H9 (cell line): ENCODE data around the gene PLPPR5. TPM values are rescaled to one million over a fixed set of nuclear protein-coding genes. Genes with fewer than 3 reads are reported as not detected.

Experiments used
- DNase-seq: peaks from one replicate; pipeline ENCODE4 v3.0.0-alpha.2; 2017
- H2AFZ ChIP-seq: one replicate; pipeline ENCODE4 v1.6.1; 2013; ENCODE audit warnings: mild to moderate bottlenecking, low read length, control low read depth, moderate library complexity
- H2AK5ac ChIP-seq: 2 replicates; pipeline ENCODE4 v1.6.1; 2013; ENCODE audit warnings: low read length, control low read depth, mixed read lengths; ENCODE audit not compliant: insufficient read length
- H2BK120ac ChIP-seq: one replicate; pipeline ENCODE4 v1.6.1; 2013; ENCODE audit warnings: low read depth, mild to moderate bottlenecking, low read length, control low read depth, inconsistent platforms; ENCODE audit not compliant: poor library complexity, severe bottlenecking
- H2BK12ac ChIP-seq: 2 replicates; pipeline ENCODE4 v1.6.1; 2013; ENCODE audit warnings: low read length, control low read depth, mixed read lengths, low read depth; ENCODE audit not compliant: insufficient read length
- H2BK15ac ChIP-seq: 2 replicates; pipeline ENCODE4 v1.6.1; 2013; ENCODE audit warnings: low read depth, low read length, control low read depth
- H2BK20ac ChIP-seq: one replicate; pipeline ENCODE4 v1.6.1; 2013; ENCODE audit warnings: low read depth, mild to moderate bottlenecking, low read length, control low read depth, inconsistent platforms; ENCODE audit not compliant: poor library complexity, severe bottlenecking
- H2BK5ac ChIP-seq: 2 replicates; pipeline ENCODE4 v1.6.1; 2013; ENCODE audit warnings: low read length, control low read depth, mixed read lengths; ENCODE audit not compliant: insufficient read length
- H3K14ac ChIP-seq: 2 replicates; pipeline ENCODE4 v1.6.1; 2013; ENCODE audit warnings: low read length, control low read depth; ENCODE audit not compliant: insufficient read depth
- H3K18ac ChIP-seq: 2 replicates; pipeline ENCODE4 v1.6.1; 2013; ENCODE audit warnings: low read depth, mild to moderate bottlenecking, mixed read lengths, low read length, control low read depth; ENCODE audit not compliant: insufficient read length
- H3K23ac ChIP-seq: 2 replicates; pipeline ENCODE4 v1.6.1; 2013; ENCODE audit warnings: low read length, control low read depth, mixed read lengths, low read depth; ENCODE audit not compliant: insufficient read length
- H3K23me2 ChIP-seq: 2 replicates; pipeline ENCODE4 v1.6.1; 2013; ENCODE audit warnings: low read depth, mild to moderate bottlenecking, mixed read lengths, low read length, control low read depth; ENCODE audit not compliant: insufficient read length, poor library complexity, severe bottlenecking
- H3K27ac ChIP-seq: 2 replicates; pipeline ENCODE4 v1.5.1; 2013; ENCODE audit warnings: low read length, control low read depth, mixed read lengths, low read depth; ENCODE audit not compliant: insufficient read length
- H3K27me3 ChIP-seq: 2 replicates; pipeline ENCODE4 v1.6.1; 2013; ENCODE audit warnings: low read length, control low read depth, inconsistent platforms; ENCODE audit not compliant: insufficient read depth
- H3K4ac ChIP-seq: 2 replicates; pipeline ENCODE4 v1.6.1; 2013; ENCODE audit warnings: low read depth, mild to moderate bottlenecking, control low read depth, inconsistent platforms, low read length, moderate library complexity
- H3K4me1 ChIP-seq: 2 replicates; pipeline ENCODE4 v1.6.1; 2013; ENCODE audit warnings: low read length, control low read depth, inconsistent platforms; ENCODE audit not compliant: insufficient read depth
- H3K4me2 ChIP-seq: 2 replicates; pipeline ENCODE4 v1.6.1; 2013; ENCODE audit warnings: low read length, control low read depth, mixed read lengths; ENCODE audit not compliant: insufficient read length, insufficient read depth
- H3K56ac ChIP-seq: 2 replicates; pipeline ENCODE4 v1.6.1; 2013; ENCODE audit warnings: low read depth, mild to moderate bottlenecking, mixed read lengths, low read length, control low read depth; ENCODE audit not compliant: insufficient read length
- H3K79me1 ChIP-seq: 2 replicates; pipeline ENCODE4 v1.6.1; 2013; ENCODE audit warnings: low read depth, mild to moderate bottlenecking, moderate library complexity, low read length, control low read depth, inconsistent platforms; ENCODE audit not compliant: insufficient read depth, poor library complexity, severe bottlenecking
- H3K79me2 ChIP-seq: 2 replicates; pipeline ENCODE4 v1.6.1; 2013; ENCODE audit warnings: low read length, control low read depth, inconsistent platforms; ENCODE audit not compliant: insufficient read depth
- H3K9ac ChIP-seq: 2 replicates; pipeline ENCODE4 v1.6.1; 2013; ENCODE audit warnings: low read length, control low read depth, mixed read lengths; ENCODE audit not compliant: insufficient read length; ENCODE audit errors: extremely low read depth
- H3K9me3 ChIP-seq: one replicate; pipeline ENCODE4 v1.6.1; 2013; ENCODE audit warnings: low read depth, low read length, inconsistent platforms; ENCODE audit not compliant: control insufficient read depth
- H3T11ph ChIP-seq: one replicate; pipeline ENCODE4 v1.6.1; 2013; ENCODE audit warnings: mild to moderate bottlenecking, low read length, control low read depth, inconsistent platforms
- H4K20me1 ChIP-seq: one replicate; pipeline ENCODE4 v1.6.1; 2013; ENCODE audit not compliant: control insufficient read depth, insufficient read length, insufficient read depth
- H4K5ac ChIP-seq: 2 replicates; pipeline ENCODE4 v1.6.1; 2013; ENCODE audit warnings: low read depth, mild to moderate bottlenecking, mixed read lengths, low read length, control low read depth; ENCODE audit not compliant: insufficient read length
- H4K8ac ChIP-seq: replicated peaks from 2 replicates; pipeline ENCODE4 v1.6.1; 2013; ENCODE audit warnings: low read length, control low read depth, mixed read lengths, low read depth; ENCODE audit not compliant: insufficient read length
- H4K91ac ChIP-seq: 2 replicates; pipeline ENCODE4 v1.6.1; 2013; ENCODE audit warnings: low read depth, mild to moderate bottlenecking, moderate library complexity, mixed read lengths, low read length, control low read depth; ENCODE audit not compliant: insufficient read length
- H3K27ac Mint-ChIP-seq, 3 experiments: 2 replicates in 2 of 3; 3 replicates in 1 of 3; pipeline ENCODE4 v1.8.0; 2020 to 2021; ENCODE audit warnings: mixed read lengths in 3 of 3, mild to moderate bottlenecking in 1 of 3, moderate library complexity in 1 of 3
- H3K27me3 Mint-ChIP-seq: 2 replicates; pipeline ENCODE4 v1.8.0; 2021; ENCODE audit warnings: low read depth, mild to moderate bottlenecking, moderate library complexity, mixed read lengths
- H3K36me3 Mint-ChIP-seq, 3 experiments: 2 replicates in 2 of 3; 3 replicates in 1 of 3; pipeline ENCODE4 v1.8.0; 2020 to 2021; ENCODE audit warnings: low read depth in 3 of 3, mixed read lengths in 3 of 3; ENCODE audit not compliant: insufficient read depth in 1 of 3
- H3K4me1 Mint-ChIP-seq, 2 experiments: 2 replicates each; pipeline ENCODE4 v1.8.0; 2020; ENCODE audit warnings: mixed read lengths in 2 of 2
- H3K4me3 Mint-ChIP-seq, 2 experiments: 2 replicates in 1 of 2; 3 replicates in 1 of 2; pipeline ENCODE4 v1.8.0; 2020 to 2021; ENCODE audit warnings: mild to moderate bottlenecking in 2 of 2, mixed read lengths in 2 of 2, moderate library complexity in 1 of 2
- H3K9me3 Mint-ChIP-seq, 2 experiments: 2 replicates in 1 of 2; 3 replicates in 1 of 2; pipeline ENCODE4 v1.8.0; 2020; ENCODE audit warnings: mild to moderate bottlenecking in 2 of 2, mixed read lengths in 2 of 2, moderate library complexity in 1 of 2
- WGBS: extraction: QIAGEN DNeasy Blood & Tissue Kit; methylation state at CpG from one replicate; pipeline ENCODE4 v1.1.7; 2013; ENCODE audit warnings: missing lambda C conversion rate, low lambda C conversion rate, mixed read lengths; ENCODE audit not compliant: insufficient read length; ENCODE audit errors: extremely low coverage; 5-methylcytosine and 5-hydroxymethylcytosine counted together
- total RNA-seq: library from RNA; stranded (reverse); gene quantifications from 2 replicates; pipeline ENCODE4 v1.2.1, GENCODE V29; 2021
- TF ChIP-seq, protein P1 (sequence below): fragments of 200-600 bp; sonication (generic); conservative IDR thresholded peaks from 3 replicates; pipeline ENCODE4 v1.8.0; 2021; ENCODE audit warnings: antibody characterized with exemption, mild to moderate bottlenecking

PLPPR5 gene
- total RNA-seq, 1 experiment from 2014 or later = 1.4 TPM

- no peak overlapping the region for H3K18ac ChIP-seq
- H4K20me1 ChIP-seq = no peaks in the 10 kb centered on the region
- no peaks in the 10 kb centered on the region for H3K23me2 ChIP-seq
- H3K79me1 ChIP-seq = no peaks in the 10 kb centered on the region
- no peak overlapping the region for H2AK5ac ChIP-seq
- Mint-ChIP-seq H3K9me3 (peaks cover 2 to 4% of the 10 kb centered on the region in 2 experiments; a peak in 4 of 5 replicates), H3K27me3 (no peaks in the 10 kb centered on the region; the same call in 1 of the 2 replicates), H3K27ac (no peak overlapping the region; a peak in 2 of 7 replicates), H3K4me3 (no peak overlapping the region), H3K4me1 (peaks cover 3 to 11% of the 10 kb centered on the region in 2 experiments; a peak in 3 of 4 replicates), H3K36me3 (no peaks in the 10 kb centered on the region; a peak in 2 of 7 replicates)
- no peak overlapping the region for H3K23ac ChIP-seq
- no peak overlapping the region for H4K91ac ChIP-seq
- no peak for DNase-seq
- no peak overlapping the region for H2AFZ ChIP-seq
- no peak overlapping the region for H2BK20ac ChIP-seq
- H2BK12ac ChIP-seq = no peak overlapping the region
- no peaks in the 10 kb centered on the region for H3K9me3 ChIP-seq
- H3K27me3 ChIP-seq = no peaks in the 10 kb centered on the region
- H2BK5ac ChIP-seq = no peak overlapping the region
- no peak overlapping the region for H4K8ac ChIP-seq
- no peak overlapping the region for H2BK120ac ChIP-seq
- no peak overlapping the region for H4K5ac ChIP-seq
- H3T11ph ChIP-seq = no peak overlapping the region
- H3K9ac ChIP-seq = no peak overlapping the region
- no peak overlapping the region for H2BK15ac ChIP-seq
- no peaks in the 10 kb centered on the region for H3K79me2 ChIP-seq
- H3K56ac ChIP-seq = no peak overlapping the region
- no peak overlapping the region for H3K14ac ChIP-seq
- no CpG with 5 or more reads among the region's 1 CpG for WGBS
- H3K4me1 ChIP-seq = no peaks in the 10 kb centered on the region; the same call in 1 of the 2 replicates
- TF ChIP-seq, protein P1, sequence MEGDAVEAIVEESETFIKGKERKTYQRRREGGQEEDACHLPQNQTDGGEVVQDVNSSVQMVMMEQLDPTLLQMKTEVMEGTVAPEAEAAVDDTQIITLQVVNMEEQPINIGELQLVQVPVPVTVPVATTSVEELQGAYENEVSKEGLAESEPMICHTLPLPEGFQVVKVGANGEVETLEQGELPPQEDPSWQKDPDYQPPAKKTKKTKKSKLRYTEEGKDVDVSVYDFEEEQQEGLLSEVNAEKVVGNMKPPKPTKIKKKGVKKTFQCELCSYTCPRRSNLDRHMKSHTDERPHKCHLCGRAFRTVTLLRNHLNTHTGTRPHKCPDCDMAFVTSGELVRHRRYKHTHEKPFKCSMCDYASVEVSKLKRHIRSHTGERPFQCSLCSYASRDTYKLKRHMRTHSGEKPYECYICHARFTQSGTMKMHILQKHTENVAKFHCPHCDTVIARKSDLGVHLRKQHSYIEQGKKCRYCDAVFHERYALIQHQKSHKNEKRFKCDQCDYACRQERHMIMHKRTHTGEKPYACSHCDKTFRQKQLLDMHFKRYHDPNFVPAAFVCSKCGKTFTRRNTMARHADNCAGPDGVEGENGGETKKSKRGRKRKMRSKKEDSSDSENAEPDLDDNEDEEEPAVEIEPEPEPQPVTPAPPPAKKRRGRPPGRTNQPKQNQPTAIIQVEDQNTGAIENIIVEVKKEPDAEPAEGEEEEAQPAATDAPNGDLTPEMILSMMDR = no peak
- H3K4ac ChIP-seq = no peak overlapping the region
- H3K27ac ChIP-seq = no peak overlapping the region
- H3K4me2 ChIP-seq = no peak overlapping the region
These were observed 154.6 kb downstream of the PLPPR5 start for GRCh38 chr1:98849969-98850636.
